Measurements from ENCODE around the gene ZBTB7C.

GRCh38 chr18:48060970-48061369 lies 348.2 kb downstream of the ZBTB7C start:
- TF ChIP-seq CTCF (IDR thresholded peaks at IDR 0.05; ENCODE audit: insufficient read depth, low read length, poor library complexity, severe bottlenecking) (no peak), EZH2phosphoT487 (conservative IDR thresholded peaks at IDR 0.05; ENCODE audit: low read length) (no peak)

All from SU-DHL-6 (cell line).